HG03045 (cell line): ENCODE results near the gene CYP1B1.

ENCODE experiments used
- ATAC-seq: cut with Tn5 transposase; IDR thresholded peaks from one replicate; pipeline ENCODE4 v1.9.1; 2021; ENCODE audit warnings: mild to moderate bottlenecking, moderate library complexity; ENCODE audit not compliant: unreplicated experiment

The CYP1B1 gene

DNA sequence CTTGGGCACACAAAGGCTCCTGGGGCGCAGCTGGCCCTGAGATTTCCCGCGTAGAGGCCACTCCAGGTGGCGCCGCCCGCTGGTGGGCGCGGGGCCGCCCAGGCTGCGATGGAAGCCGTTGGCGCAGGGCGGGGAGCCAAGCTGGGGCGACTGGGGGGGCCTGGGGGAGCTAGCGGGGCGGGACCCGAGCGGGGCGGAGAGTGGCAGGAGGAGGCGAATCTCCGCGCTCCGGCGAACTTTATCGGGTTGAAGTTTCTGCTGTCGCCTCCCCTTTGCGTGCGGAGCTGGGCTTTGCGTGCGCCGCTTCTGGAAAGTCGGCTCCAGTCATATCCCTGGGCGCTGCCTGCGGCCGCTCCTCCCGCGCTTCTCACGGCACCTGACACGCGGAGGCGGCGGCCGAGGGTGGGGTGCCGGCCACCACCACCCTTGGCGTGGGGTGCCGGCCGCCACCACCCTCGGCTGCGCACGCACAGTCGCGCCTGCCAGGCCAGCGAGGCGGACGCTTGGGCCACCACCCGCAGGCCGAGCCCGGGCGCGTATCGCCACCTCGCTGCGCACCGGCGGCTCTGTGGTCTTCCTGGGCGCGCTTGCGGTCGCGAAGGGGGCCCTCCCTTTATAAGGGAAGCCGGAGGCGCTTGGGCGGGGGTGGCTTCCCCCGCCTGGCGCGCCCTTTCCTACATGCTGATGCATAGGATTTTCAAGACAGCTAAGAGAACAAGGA is 919 bp upstream of the CYP1B1 start:
- ATAC-seq = peak; percentile 62

DNA sequence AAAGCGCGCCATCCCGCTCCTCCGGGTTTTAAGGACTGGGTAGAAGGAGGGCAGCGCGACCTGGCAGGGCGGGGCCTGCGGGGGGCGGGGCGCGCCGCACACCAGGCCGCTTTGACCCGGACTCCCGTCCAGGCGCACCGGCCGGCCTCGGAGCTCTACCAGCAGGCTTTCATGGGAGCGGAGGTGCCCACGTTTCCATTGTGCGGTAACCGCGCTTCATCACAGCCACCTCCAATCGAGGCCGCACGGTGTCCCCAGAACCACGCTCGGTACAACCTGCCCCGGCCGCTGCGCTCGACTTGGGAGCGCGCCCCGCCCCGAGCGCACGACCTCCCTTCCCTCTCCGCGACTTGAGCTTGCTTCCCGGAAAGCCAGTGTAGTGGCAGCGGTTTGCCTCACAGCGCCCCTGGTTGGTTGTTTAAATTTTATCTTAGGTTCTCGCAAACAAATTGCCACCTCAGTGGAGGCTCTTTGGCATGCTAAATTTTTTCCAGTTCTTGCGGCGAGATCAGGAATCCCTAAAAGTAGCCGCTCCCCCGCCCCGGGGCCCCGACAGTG is 280 bp upstream of the CYP1B1 start:
- ATAC-seq = peak; percentile 52

DNA sequence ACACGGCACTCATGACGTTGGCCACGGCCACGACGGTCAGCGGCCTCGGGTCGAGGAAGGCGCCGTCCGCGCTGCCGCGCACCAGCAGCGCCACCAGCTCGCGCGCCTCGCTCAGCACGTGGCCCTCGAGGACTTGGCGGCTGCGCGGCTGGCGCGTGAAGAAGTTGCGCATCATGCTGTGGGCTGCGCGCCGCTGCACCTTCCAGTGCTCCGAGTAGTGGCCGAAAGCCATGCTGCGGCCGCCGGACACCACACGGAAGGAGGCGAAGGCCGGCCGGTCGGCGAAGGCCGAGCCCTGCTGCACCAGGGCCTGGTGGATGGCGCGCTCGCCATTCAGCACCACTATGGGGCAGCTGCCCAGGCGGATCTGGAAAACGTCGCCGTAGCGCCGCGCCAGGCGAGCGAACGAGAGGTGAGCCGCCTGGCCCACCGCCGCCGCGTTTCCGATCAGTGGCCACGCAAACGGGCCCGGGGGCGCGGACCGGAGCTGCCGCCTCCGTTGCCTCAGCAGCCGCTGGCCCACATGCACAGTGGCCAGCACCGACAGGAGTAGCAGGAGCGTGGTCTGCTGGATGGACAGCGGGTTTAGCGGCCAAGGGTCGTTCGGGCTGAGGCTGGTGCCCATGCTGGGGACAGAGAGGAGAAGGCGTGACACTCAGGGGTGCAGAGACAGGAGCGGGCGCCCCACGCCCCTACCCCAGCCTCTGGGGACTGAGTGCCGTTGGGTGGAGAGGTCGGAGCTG is 1.0 kb downstream of the CYP1B1 start:
- no peak for ATAC-seq

DNA sequence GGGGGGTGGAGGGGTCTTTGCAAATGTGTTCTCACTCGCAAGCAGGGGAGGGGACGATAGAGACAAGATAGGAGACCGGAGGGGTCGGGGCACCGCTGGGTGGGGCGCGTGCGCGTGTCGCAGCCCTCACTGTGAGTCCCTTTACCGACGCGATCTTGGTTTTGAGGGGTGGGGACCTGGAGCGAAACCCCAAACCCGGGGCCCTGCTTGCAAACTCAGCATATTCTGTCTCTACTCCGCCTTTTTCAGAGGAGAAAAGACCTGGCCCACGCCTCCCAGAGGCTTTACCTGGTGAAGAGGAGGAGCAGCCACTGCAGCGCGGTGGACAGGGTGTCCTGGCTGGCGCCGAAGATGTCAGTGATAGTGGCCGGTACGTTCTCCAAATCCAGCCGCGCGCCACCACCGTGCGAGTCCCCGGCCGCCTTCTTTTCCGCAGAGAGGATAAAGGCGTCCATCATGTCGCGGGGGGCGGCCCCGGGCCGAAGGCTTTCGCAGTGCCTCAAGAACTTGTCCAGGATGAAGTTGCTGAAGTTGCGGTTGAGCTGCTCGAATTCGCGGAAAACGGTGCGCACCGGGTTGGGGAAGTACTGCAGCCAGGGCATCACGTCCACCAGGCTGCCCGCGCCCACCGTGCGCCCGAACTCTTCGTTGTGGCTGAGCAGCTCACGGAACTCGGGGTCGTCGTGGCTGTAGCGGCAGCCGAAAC is 1.7 kb downstream of the CYP1B1 start:
- ATAC-seq = no peak

DNA sequence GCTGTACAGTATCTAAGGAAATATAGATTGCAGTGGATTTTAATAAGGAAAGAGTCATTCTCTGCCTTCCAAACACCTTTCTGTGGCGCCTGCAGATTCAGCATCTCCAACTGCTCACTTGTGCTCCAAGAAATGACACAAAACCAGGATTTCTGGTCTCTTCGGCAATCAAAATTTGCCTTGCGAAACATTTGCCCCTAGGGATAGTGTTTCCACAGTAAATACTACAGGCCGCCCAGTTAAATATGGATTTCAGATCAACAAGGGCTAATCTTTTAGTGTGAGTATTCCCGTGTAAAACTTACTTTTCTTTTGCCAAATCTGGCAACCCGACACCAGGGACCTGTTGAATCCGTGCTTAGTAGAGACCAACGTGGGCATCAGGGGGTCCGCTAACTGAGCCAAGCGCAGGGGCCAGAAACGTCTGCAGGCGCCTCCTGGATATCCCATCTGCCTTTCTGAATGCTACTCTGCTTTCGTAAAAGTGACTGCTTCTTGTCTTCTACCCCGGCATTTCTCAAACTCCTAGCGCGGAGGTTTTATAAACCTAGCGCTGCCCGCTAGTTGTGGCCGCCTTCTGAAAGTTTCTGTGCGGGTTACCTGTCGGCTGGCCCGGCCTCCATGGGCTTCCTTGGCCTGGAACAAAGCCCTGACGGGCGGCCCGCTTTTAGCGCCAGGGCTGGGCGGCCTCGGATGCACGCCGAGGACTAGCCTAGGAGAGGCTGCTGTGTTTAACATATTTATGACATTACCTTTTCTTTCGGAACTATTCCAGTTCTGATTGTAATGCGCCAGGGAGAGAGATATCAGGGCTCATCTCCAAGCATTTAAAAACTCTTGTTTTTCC is 2.5 kb downstream of the CYP1B1 start:
- no peak for ATAC-seq

DNA sequence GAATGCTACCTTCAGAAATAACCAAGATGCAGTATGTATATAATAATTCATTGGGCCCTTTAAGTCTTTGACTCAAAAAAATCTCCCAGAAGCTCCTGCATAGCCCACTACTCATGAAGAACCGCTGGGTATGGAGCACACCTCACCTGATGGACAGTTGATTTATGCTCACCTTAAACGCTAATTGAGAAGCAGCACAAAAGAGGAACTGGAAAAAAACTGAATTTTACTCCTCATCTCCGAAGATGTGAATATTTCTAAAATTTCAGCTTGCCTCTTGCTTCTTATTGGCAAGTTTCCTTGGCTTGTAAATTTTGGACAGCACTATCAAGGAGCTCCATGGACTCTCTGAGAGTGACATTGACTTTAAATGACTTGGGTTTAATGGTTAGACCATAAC is 5.5 kb downstream of the CYP1B1 start:
- no peak for ATAC-seq

DNA sequence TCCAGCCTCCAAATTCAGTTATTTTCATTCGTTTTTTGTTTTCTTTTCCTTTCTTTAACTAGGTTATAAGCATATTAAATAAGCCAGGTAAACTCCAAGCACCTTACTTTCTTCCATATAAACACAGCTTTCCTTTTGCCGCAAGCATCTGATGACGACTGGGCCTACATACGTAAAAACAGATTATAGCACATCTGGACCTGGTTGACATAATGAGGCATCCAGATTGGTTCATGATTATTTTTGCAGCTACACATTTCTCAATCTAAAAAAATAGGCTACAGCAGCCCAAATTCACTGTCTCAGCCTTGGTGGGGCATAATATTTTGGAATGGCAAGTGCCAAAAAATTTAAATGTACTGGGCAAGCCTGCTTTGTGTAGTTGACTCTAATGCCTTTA is 7.7 kb downstream of the CYP1B1 start:
- ATAC-seq = no peak

DNA sequence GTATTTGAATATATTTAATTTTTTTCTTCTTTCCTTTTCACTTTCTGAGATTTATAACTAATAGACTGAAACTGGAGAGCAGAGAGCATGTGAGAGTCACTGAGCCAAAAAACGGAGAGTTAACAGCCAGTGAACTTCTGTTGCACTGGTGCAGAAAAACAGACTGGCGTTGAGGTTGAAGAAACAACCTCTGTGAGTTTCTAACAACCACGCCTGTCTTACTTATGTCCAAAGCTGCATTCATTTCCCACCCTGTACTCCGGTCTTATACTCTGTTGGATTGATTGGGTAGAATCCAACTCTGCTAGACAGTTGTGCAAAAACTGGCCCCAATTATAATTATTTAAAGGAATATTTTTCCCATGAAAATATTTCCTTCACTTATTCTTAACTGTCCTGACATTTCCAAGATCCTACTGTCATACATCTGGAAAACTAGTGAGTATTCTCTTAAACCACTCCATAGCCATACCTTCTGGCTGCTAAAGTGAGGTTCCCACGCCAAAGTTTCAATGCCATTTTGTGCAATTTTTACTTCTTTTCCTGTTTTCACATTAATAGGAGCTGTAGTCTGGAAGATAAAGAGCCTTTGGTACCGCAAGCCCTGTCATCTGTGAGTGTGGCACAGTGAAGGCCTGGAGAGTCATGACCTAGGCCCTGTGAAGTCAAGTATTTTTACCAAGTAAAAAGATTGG is 9.4 kb downstream of the CYP1B1 start:
- no peak for ATAC-seq

DNA sequence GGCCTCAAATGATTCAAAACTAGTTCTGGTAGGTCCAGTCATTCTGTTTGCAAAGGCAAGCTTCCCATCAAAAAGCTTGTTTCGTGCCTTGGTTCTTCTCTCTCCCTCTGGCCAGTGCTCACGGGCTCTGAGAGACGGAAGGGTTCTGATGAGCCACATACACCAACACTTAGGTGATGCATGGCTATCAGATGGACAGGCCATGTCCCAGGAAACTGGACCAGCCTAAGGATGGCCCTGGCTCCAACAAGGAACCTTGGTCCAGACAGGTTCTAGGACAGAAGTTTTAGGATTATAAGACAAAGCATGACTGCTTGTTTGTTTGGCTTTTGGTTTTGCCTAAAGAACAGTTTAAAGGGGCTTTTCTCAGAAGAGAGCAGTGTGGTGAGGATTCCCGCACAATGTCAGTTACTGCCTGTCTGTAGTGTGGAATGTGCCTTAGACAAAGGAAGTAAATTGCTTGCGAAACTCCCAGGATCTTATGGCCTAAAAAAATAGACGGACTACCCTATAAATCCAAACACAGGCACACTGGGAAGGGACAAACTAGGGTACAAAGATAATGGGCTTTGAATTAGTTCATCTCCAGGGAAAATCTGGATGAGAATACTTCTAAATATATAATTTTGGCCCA is 10.3 kb downstream of the CYP1B1 start:
- ATAC-seq = no peak

DNA sequence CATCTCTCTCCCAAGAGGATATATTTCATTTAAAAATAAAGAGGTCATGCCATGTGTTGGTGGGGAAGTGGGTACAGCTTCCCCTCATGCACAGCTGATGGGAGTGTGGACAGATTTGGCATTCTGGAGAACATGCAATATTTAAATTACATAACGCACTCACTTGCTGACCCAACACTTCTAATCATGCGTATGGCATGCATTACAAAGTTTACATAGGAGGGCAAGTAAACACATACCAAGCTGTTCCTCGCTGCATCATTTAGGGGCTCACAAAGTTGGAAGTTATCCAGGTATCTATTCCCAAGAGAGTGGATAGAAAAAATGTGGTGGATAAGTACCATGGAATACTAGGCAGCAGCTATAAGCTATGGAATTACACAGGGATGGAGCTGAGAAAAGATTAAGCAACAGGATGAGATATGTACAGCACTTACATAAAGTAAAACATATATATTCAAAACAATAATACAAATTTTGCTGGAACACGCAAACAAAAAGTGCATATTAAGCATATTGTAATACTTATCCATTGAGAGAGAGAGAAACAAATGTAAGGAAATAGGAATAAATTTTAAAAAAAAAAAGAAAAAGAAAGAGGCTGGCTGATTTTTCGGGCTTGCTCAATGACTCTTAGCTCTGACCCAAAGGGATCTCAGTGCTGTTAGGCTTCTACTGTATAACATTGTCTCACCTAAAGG is 11.0 kb downstream of the CYP1B1 start:
- no peak for ATAC-seq

DNA sequence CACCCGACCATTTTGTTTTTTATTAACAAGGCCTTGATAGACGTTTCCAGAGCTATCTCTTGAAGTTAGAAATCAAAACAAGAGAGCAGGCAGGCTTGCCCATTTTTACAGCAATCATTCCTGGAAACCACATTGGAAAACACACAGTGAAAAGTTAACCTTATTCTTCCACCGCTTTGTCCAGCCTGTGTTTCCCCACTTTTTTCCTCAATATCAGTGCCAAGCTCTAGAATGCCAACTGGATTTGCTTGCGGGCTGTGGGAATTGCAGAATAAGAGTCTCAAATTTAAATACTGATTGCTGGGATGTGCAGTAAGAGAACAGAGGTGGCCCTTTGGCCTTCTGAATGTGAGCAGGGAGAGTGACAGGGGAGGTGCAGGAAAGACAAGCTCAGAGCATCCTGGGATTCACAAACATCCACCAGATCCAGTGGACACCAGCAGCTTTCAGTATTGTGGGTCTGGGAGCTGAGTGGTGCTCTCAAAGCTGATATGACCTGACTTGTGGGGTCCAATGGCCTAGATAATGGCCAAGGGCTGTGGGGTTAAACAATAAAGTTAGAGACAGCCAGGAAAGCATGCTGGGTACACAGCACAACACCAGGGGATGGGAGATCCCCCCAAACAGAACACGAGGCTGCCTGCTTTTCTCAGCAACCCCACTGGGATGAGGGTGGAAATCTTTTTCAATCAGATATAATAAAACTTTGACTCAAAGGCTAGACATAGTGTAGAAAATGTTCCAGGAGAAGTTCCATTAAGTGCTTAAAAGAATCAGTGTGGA is 15.5 kb downstream of the CYP1B1 start:
- ATAC-seq = no peak

DNA sequence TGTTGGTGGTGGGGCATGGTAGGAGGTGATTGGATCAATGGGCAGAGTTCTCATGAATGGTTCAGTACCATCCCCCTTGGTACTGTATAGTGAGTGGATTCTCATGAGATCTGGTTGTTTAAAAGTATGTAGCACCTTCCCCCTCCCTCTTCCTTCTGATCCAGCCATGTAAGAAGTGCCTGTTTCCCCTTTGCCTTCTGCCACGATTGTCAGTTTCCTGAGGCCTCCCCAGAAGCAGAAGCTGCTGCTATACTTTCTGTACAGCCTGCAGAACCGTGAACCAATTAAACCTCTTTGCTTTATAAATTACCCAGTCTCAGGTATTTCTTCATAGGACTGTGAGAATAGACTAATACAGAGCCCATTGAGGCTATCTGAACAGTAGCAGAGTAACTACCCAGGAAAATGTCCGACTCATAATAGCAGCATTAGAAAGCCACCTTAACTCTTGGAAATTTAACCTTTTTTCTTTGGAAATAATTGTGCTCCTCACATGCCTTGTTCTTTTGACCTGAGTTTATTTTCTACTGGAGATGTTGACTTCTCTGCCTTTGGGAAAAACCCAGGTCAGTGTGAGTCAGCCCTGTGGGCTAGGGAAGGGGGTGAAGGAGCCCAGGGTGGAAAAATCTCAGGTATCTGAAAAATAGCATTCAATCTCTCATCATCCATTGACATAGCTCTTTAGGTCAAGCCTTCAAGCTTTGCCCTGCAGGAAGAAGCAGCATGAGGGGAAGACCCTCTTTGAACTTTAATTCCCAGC is 18.1 kb downstream of the CYP1B1 start:
- ATAC-seq = no peak

DNA sequence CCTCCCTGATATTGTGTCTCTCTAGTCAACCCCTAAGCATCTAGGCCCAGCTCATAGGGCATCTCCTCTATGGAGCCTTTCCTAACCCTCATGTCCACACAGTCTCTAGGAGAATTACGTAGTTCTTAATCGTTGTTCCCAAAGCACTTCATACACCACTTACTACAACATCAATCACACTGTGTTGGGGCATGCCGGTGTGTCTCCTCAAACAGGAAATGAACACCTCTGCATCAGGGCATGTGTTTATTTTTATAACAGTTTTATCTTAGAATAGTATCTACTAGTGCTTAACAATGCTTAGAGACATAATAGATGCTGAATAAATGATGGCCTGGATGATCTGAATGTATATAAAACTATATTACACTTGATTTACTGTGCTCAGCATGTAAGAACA is 19.7 kb downstream of the CYP1B1 start:
- no peak for ATAC-seq

DNA sequence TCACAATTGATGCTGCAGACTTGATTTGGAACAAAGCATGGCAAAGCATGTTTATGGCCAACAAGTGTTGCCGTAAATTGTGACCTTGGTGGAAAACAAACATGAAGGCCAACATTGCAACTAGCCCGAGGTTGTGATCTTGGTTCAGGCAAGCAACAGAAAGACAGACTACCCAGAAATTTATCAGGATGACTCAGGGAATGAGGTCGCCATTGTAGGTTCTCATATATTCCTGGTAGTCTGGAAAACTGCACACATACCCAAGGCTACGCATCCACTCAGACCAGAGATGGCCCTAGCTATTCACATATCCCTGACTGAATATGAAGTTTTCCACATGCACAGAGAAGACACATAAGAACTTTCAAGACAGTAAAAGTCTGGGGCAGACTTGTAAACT is 30.1 kb downstream of the CYP1B1 start:
- no peak for ATAC-seq

DNA sequence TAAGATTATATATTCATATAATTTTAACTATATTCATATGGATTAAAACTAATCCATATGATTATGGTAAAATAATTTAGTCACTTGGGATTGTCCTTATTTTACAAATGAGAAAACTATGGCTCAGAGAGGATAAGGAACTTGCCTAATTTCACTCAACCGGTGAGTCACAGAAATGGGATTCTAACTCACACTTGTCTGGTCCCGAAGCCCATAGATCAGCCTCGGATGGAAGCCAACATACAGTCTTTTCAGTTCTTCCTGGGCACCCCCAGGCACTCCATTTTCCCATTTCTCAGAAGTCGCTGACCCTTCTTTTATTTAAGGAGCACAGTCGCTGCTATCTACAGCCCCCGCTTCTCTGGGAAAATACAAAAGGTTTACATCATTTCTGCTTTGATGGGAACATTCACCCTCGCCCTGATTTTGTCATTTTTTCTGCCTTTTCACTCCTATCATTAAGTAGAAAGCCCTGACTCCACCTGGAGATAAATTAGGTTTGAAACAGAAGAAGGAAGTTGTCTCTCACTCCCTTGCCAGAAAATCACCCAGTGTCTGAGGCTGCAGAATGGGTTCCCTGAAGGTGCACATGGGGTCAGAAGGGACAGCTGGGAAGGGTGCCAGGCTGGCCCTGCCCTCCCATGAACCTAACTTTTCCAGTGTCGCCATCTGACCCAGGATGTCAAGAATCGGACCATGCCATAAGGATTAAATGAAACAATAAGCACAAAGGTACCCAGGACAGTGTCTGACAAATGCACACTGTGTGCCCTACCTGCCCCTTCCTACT is 36.6 kb downstream of the CYP1B1 start:
- ATAC-seq = no peak

DNA sequence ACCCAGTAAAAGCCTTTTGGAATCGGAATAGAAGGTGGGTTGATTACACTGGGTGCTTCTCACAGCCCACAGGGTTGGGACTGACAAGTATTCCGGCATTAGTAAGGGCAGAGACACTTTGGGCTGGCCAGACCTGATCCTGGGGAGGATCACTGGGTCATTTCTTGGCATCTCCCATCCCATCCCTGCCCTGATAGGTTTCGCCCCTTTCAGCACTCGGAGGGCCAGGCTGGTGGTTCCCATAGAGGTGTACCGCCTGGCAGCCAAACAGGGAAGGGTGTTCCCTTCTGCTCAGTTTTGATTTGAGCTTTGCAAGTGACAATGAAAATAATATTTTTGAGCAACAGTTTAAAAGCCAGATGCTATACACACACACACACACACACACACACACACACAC is 37.3 kb downstream of the CYP1B1 start:
- ATAC-seq = peak; percentile 12
